ENCODE data around the gene RGS12. TPM values are rescaled to one million over a fixed set of nuclear protein-coding genes. Genes with fewer than 3 reads are reported as not detected.
A peak's percentile ranks its signal among the peaks of the same experiment; 100 is the strongest.

The RGS12 gene
- total RNA-seq, 2 experiments from 2014 or later, result 9.7 to 10.9 TPM

- H3K4me1 Mint-ChIP-seq, result no peaks in the 10 kb centered on the region
- ChIA-PET POLR2A (no interaction called here), CTCF (interaction anchor here (1.4 kb wide), 1 partner anchor 13 kb away, joined by 3 read pairs; no protein-coding TSS in a partner anchor)
- no peaks in the 10 kb centered on the region for H3K36me3 Mint-ChIP-seq (ENCODE audit: low read depth)
- H3K27me3 Mint-ChIP-seq, result no peaks in the 10 kb centered on the region
- H3K9me3 Mint-ChIP-seq, result no peaks in the 10 kb centered on the region
- no peak overlapping the region for H3K27ac Mint-ChIP-seq
- no peak for DNase-seq
- H3K4me3 Mint-ChIP-seq, result no peak overlapping the region
These were observed 35.0 kb upstream of the RGS12 start for GRCh38 chr4:3257556-3258482.

DNA sequence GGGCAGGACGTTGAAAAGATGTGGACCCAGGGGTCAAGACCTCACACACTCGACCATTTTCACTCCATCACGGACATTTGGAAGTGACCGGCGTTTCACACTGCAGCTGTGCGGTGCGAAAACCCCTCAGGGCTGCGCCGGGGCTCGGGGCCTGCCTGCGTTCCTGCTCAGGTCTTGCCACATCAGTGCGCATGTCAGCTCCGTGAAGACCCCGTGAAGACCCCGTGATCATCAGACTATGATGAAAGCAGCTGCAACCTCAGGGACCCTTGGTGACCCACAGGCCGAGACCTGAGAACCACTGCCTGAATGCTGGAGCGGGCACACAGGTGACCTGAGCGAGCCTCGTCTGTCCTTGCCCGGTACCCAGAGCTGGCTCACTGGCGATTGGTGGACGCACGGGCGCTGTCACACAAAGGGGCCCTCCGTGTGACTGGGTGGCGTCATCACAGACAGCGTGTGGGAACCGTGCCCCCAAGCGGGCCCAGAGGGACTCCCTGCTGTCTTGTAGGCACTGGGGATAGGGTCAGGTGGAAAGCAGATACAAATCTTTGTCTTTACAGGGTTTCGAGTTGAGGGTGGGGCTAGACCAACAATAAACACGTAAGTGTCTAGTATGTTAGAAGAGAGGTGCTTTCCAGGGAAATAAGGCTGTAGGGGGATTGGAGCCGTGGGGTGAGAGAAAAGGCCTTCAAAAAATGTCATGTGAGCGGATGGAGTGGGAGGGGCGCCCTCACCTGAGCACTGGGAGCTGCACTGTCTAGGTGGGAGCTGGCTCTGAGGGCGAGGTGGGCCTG lies 31.2 kb upstream of the RGS12 start:
- H3K9me3 Mint-ChIP-seq, result no peaks in the 10 kb centered on the region
- ChIA-PET CTCF (interaction anchor here (0.5 kb wide), 1 partner anchor 55 kb away, joined by 3 read pairs; no protein-coding TSS in a partner anchor), POLR2A (no interaction called here)
- H3K4me3 Mint-ChIP-seq, result no peak overlapping the region
- H3K27ac Mint-ChIP-seq, result peak overlapping the region; percentile 64
- H3K4me1 Mint-ChIP-seq, result no peaks in the 10 kb centered on the region
- H3K36me3 Mint-ChIP-seq (ENCODE audit: low read depth), result no peaks in the 10 kb centered on the region
- no peaks in the 10 kb centered on the region for H3K27me3 Mint-ChIP-seq
- DNase-seq, result no peak

- CTCF ChIA-PET, result no interaction called here
- Mint-ChIP-seq H3K27me3 (no peaks in the 10 kb centered on the region), H3K4me1 (no peaks in the 10 kb centered on the region), H3K36me3 (ENCODE audit: low read depth) (no peaks in the 10 kb centered on the region), H3K9me3 (no peaks in the 10 kb centered on the region), H3K4me3 (no peak overlapping the region), H3K27ac (no peak overlapping the region)
- no peak for DNase-seq
- POLR2A ChIA-PET, result interaction anchor here (0.6 kb wide), 1 partner anchor 13 kb away, joined by 3 read pairs; no protein-coding TSS in a partner anchor
These were observed 30.4 kb upstream of the RGS12 start for GRCh38 chr4:3262208-3263052.

DNA sequence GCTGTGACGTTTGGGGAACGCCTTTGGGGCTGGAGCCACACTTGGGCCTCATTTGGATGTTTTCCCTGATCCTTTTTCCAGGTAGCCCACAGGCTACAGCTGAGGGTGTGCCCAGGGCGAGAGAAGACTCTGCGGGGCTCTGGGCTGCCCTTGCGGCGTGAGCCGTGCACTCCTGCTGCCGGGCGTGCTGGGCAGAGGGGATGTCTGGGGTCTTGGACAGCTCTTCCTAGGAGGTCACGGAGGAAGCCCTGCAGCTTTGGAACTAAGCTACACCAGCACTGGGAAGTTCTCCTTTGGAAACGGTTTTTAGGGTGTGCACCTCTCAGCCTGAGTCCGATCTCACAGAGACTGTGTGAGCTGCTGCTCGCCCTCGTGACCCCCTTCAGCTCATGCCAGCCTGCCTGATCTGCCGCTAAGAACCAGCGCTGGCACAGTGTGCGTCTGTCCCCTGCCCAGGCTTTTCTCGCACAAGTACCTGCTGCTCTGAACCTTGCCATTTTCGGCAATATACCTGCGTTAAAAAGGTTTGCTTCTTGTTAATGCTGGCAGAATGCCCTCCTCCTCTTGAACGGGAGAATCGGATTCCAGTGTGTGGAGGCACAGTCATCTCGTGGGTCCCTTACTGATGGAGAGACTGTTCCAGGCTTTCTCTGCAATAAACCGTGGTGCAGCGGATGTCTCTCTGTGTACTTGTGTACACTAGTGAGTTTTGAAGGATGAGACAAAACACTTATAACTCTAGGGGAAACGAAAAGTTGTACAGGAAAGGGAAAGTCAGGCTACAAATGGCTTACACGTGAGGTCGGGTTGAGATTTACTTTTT lies 29.6 kb upstream of the RGS12 start:
- no peaks in the 10 kb centered on the region for H3K9me3 Mint-ChIP-seq
- POLR2A ChIA-PET, result interaction anchor here (0.6 kb wide), 1 partner anchor 14 kb away, joined by 3 read pairs; no protein-coding TSS in a partner anchor
- H3K4me3 Mint-ChIP-seq, result no peak overlapping the region
- H3K4me1 Mint-ChIP-seq, result no peaks in the 10 kb centered on the region
- DNase-seq, result no peak
- no peak overlapping the region for H3K27ac Mint-ChIP-seq
- no peaks in the 10 kb centered on the region for H3K27me3 Mint-ChIP-seq
- CTCF ChIA-PET, result no interaction called here
- no peaks in the 10 kb centered on the region for H3K36me3 Mint-ChIP-seq (ENCODE audit: low read depth)

DNA sequence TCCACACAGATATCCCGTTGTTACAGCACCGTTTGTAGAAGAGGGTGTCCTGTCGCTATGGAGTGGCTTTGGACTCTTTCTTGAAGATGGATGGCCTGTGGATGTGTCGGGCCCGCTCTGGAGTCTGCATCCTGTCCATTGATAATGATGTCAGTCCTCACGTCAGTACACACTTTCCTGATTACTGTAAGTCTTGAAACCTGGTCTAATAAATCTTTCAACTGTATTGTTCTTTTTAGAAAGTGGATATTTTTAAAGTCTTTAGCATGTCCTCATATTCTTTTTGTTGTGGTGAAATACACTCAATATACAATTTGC lies 29.0 kb upstream of the RGS12 start:
- ChIA-PET POLR2A (no interaction called here), CTCF (no interaction called here)
- H3K4me3 Mint-ChIP-seq, result no peak overlapping the region
- H3K36me3 Mint-ChIP-seq (ENCODE audit: low read depth), result no peaks in the 10 kb centered on the region
- H3K4me1 Mint-ChIP-seq, result no peaks in the 10 kb centered on the region
- H3K27me3 Mint-ChIP-seq, result no peaks in the 10 kb centered on the region
- DNase-seq, result no peak
- no peak overlapping the region for H3K27ac Mint-ChIP-seq
- H3K9me3 Mint-ChIP-seq, result no peaks in the 10 kb centered on the region

- no peak for DNase-seq
- ChIA-PET CTCF (no interaction called here), POLR2A (no interaction called here)
- Mint-ChIP-seq H3K27ac (no peak overlapping the region), H3K27me3 (no peaks in the 10 kb centered on the region), H3K9me3 (no peaks in the 10 kb centered on the region), H3K4me3 (no peak overlapping the region), H3K4me1 (no peaks in the 10 kb centered on the region), H3K36me3 (ENCODE audit: low read depth) (no peaks in the 10 kb centered on the region)
These were observed 26.7 kb upstream of the RGS12 start for GRCh38 chr4:3266076-3266475.

DNA sequence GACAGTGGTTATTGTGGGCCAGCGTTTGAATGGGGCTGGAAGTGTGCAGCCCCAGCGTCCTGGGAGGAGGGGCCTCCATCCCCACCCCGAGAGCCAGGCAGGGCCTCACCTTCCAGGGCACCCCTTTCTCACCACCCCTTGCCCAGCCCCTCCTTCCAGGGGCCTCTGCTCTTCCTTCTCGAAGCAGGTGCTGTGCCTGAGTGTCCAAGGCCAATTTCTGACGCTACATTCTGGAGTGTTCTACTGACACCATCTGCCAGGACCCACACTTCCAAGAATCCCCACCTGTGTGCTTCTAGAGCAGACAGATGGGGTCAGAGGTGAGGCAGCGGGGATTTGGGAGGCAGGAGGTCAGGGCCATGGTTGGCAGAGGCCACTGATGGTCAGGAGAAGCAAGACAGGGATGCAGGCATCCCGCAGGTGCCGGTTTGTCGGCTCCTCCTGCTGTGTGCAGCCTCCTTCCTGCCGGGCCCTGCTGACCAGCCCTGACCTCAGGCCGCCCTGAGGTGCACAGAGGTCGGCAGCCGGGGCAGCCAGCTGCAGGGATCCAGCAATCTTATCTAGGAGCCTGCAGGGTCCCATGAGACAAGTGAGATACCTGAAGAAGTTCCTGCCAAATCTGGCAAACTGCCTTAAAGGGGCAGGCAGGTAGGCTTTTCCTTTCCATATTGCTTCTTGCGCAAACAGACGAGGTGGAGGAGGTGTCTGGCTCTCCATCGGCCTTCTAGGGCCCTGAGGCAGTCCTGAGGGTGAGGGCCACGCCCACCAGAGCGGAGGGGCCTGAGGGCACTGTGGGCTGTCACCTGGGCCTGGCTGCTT lies 25.0 kb upstream of the RGS12 start:
- no peak for DNase-seq
- ChIA-PET CTCF (interaction anchor here (1.1 kb wide), 1 partner anchor 304 kb away, joined by 3 read pairs; no protein-coding TSS in a partner anchor), POLR2A (no interaction called here)
- Mint-ChIP-seq H3K27ac (no peak overlapping the region), H3K27me3 (peaks cover 10% of the 10 kb centered on the region), H3K36me3 (ENCODE audit: low read depth) (no peaks in the 10 kb centered on the region), H3K9me3 (no peaks in the 10 kb centered on the region), H3K4me3 (no peak overlapping the region), H3K4me1 (no peaks in the 10 kb centered on the region)

GRCh38 chr4:3268395-3269104 lies 24.3 kb upstream of the RGS12 start:
- Mint-ChIP-seq H3K36me3 (ENCODE audit: low read depth) (no peaks in the 10 kb centered on the region), H3K9me3 (no peaks in the 10 kb centered on the region), H3K4me1 (no peaks in the 10 kb centered on the region), H3K4me3 (no peak overlapping the region), H3K27me3 (peaks cover 10% of the 10 kb centered on the region), H3K27ac (no peak overlapping the region)
- ChIA-PET CTCF (no interaction called here), POLR2A (no interaction called here)
- no peak for DNase-seq

DNA sequence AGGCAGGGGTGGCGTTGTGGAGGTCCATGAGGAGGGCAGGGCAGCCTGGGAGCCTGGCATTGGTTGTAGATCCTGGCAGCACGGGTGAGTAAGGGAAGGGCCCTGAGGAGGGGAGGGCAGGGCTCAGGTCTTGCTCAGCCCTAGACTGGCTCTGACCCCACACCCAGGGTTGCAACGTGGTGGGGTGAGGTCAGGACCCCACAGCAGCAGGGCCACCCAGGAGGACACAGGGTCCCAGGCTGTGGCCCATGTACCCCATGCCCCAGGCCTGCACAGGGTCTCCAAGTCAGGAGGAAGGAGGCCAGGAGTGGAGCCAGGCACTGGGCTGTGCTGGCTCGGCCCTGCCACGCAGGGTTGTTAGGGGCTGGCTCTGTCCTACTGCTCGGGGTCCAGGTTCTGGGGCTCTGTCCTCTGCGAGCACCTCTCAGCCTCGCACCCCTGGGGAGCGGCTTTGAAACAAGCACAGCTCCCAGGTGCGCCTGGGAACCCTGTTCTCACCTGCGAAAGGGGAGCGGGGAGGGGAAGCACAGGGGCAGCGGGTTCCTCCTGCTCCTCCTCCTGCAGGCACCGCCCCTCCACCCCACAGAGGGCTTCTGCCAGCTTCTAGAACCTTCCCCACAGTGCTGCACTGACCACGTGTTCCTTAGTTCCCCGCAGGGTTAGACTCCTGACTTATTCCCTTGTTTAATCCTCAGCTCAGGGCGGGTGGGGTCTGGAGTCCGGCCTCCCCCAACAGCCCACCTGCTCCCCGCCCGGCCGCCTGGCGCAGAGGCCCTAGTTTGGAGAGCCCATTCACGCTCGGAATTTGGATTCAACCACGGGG lies 23.5 kb upstream of the RGS12 start:
- no peaks in the 10 kb centered on the region for H3K4me1 Mint-ChIP-seq
- no peak overlapping the region for H3K27ac Mint-ChIP-seq
- H3K27me3 Mint-ChIP-seq, result peaks cover 10% of the 10 kb centered on the region
- H3K4me3 Mint-ChIP-seq, result no peak overlapping the region
- no peak for DNase-seq
- H3K9me3 Mint-ChIP-seq, result no peaks in the 10 kb centered on the region
- POLR2A ChIA-PET, result no interaction called here
- H3K36me3 Mint-ChIP-seq (ENCODE audit: low read depth), result no peaks in the 10 kb centered on the region
- CTCF ChIA-PET, result no interaction called here

DNA sequence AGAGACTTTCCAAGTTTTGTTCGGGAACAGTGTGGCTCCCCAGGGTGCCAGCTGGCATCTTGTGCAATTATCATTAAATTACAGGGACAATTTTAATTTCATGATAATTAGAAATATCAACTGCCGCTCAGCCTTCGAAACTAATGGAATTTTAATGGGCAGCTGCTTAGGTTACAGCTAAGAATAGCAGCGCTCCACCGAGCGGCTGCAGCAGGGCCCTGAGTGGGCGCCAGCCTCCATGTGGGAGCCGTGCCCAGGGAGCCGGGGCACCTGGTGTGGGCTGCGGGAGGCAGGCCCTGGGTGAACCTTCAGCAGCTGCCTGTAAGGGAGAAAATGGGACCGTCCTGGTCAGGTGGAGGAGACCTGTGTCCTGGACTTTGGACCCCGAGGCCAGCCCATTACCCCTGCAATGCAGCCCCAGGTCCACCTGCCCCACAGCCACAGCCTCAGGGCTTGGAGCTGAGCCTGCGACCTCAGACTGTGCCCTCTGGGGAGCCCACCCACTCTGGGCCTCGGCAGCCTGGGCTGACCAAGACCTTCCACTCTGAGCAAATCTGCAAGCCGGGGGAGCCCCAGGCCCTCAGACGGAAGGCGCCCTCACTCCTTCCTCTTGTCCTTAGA lies 22.7 kb upstream of the RGS12 start:
- no peaks in the 10 kb centered on the region for H3K36me3 Mint-ChIP-seq (ENCODE audit: low read depth)
- H3K27me3 Mint-ChIP-seq, result peaks cover 10% of the 10 kb centered on the region
- no peak overlapping the region for H3K4me3 Mint-ChIP-seq
- ChIA-PET CTCF (no interaction called here), POLR2A (no interaction called here)
- no peaks in the 10 kb centered on the region for H3K9me3 Mint-ChIP-seq
- no peak for DNase-seq
- H3K27ac Mint-ChIP-seq, result no peak overlapping the region
- H3K4me1 Mint-ChIP-seq, result no peaks in the 10 kb centered on the region

Measured in activated CD4-positive, alpha-beta T cell treated with anti-CD3 and anti-CD28 coated beads, Interleukin-2, amount 10 ng/mL, durations not matched to agents 7 days and 5 days (primary cell).